GM19452 (cell line): ENCODE measurements around the gene ZNF691.

Experiments
- ATAC-seq: cut with Tn5 transposase; IDR thresholded peaks from one replicate; pipeline ENCODE4 v1.9.1; 2021; ENCODE audit not compliant: unreplicated experiment

The ZNF691 gene

GRCh38 chr1:42832641-42833240, 13.7 kb upstream of the ZNF691 start:
- ATAC-seq = no peak

GRCh38 chr1:42833981-42834380, 12.4 kb upstream of the ZNF691 start:
- ATAC-seq = no peak

GRCh38 chr1:42834803-42835202, 11.6 kb upstream of the ZNF691 start:
- ATAC-seq = no peak

- no peak for ATAC-seq
Observed at GRCh38 chr1:42835422-42835821, 11.0 kb upstream of the ZNF691 start.

GRCh38 chr1:42837709-42838108, 8.7 kb upstream of the ZNF691 start:
- no peak for ATAC-seq

DNA sequence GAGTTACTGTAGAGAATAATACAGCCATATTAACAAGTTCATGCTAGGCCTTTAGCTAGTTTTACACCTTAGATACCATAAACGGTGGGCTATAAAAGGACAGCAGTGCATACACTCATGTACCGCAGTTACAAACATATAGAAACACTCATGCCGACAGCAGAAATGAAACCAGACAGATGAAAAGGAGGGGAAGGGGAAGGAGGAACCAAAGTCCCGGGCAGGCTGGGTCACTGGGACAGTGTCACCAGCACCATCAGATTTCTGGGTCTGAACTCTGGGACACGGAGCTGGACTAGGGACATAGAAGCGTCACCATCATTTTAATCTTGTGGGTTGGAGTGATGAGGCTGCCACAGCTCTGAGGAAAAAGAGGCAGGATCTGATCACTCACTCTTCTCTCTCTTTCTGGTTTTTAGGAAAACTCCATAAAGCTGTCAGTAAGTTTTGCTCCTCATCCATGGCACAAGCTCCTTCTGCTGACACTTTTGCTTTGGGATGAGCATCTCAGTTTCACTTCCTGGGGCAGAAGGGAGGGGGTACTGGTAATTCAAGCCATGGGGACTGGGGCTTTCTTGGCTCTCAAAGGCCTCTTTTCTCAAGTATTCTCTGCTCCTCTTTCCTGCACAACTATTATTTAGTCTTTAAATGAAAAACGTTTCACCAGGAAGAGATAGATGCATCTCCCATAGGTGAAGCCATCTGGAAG, 7.8 kb upstream of the ZNF691 start:
- ATAC-seq = no peak

DNA sequence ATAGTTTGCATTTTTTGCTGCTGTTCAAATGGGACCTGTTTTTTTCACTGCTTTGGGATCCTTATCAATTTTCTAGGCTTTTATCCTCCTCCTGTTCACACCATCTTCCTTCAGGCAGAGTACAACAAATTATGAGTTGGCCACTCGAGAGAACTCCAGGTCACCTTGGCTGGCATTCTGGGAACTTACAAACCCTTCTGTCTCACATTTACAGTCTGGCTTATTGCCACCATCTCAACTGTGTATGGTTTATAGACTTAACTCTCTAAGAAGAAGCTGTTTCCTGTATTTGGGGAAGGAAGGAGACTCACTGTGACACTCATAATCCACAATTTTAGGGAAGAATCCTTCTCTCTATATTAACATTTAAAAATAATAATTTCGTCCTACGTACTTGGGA, 5.4 kb upstream of the ZNF691 start:
- ATAC-seq = no peak

GRCh38 chr1:42841440-42842147, 4.8 kb upstream of the ZNF691 start:
- ATAC-seq = no peak

GRCh38 chr1:42844592-42845140, 1.7 kb upstream of the ZNF691 start:
- no peak for ATAC-seq

DNA sequence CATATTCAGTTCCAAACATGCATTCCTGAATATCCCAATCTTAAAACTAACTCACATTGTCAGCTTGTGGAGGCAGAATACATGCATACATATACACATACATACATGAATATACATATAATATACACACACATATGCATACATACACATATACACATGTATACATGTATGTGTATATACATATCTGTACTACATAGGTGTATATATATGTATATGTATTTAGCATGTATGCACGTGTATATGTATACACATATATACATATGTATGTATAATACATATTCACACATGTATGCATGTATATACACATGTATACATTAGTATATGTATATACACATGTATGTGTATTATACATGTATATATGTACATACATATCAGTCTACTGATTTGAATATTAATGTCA, 1.2 kb upstream of the ZNF691 start:
- no peak for ATAC-seq

GRCh38 chr1:42845866-42846256, 552 bp upstream of the ZNF691 start:
- ATAC-seq = peak; percentile 8

GRCh38 chr1:42847111-42847595, 740 bp downstream of the ZNF691 start:
- peak; percentile 8 for ATAC-seq

DNA sequence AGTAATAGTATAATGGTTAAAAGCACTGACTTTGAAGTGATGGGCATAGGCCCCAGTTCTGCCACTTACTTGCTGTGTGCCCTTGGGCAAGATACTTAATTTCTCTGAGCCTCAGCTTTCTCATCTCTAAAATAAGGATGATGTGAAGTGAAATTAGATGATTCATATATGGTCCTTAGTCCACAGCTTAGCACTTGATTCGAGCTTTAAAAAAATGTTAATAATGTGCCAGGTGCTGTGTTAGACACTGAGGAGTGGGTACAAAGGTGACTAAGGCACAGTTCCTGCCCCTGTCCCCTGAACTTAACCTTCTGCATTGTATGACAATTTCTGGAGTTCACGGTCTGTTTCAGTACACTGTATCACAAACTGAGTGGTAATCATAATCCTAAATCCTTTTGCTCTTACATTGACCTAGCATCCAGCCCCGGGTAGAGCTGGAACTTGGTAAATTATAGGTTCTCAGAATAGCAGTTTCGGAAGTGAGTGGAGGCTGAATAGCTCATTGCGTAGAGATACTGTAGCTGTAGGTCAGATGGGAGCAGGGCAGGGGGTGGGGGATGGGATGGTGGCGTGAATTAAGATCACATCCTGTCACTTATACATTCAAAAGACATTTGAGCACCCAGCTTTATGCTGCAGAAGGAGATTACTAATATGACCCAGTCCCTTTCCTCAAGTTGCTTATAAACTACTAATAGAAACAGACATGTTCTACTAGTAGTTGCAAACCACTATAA, 1.5 kb downstream of the ZNF691 start:
- no peak for ATAC-seq

DNA sequence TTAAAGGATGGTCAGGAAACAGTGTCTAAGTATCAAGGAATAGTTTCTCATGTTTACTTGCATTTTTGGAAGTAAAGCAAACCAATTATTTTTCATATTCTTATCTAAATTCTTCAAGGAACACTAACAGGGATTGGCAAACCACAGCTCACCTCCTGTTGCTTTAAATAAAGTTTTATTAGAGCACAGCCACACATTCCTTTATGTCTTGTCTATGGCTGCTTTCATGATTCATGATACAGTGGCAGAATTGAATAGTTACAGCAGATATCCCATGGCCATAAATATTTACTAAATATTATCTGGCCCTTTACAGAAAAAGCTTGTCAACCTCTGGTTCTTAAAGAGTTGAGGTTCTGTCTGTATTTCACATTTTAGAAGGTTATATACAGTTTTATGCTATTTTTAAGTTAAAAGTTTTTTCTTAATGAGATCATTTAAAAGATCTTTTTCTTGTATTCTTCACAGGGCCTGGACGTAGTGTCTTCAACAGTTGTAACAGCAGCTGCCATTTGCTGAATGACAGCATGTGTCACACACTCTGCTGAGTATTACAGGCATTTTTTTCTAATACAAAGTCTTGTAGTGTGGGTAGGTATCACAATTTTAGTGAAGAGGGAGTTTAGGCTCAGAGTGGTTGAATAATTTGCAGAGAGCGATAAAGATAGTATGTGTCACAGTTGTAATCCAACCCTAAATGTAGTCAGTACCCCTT, 2.6 kb downstream of the ZNF691 start:
- ATAC-seq = no peak

- ATAC-seq = no peak
Observed at GRCh38 chr1:42849944-42850343, 3.5 kb downstream of the ZNF691 start.

DNA sequence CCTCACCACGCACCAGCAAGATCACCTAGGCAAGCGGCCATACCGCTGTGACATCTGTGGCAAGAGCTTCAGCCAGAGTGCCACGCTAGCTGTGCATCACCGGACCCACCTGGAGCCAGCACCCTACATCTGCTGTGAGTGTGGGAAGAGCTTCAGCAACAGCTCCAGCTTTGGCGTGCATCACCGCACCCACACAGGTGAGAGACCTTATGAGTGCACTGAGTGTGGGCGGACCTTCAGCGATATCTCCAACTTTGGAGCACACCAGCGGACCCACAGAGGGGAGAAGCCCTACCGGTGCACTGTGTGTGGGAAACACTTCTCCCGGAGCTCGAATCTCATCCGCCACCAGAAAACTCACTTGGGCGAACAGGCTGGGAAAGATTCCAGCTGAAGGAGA, 5.0 kb downstream of the ZNF691 start:
- ATAC-seq = no peak

GRCh38 chr1:42851960-42852607, 5.7 kb downstream of the ZNF691 start:
- no peak for ATAC-seq

DNA sequence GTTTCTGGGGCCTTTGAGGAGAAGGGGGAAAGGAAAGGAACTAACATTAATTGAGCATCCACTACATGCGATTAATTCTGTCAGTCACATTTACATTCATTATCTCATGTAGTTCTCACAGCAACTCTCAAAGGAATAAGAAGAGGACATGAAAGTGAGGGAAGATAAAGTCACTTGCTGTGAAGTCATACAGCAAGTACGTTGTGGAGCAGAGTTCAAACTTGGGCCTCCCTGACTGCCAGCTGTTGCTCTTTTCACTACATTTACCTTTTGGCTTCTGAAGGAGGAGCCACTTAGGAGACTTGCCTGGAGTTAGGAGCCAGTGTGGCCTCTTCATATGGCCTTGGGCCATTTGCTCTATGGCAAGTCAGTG, 6.2 kb downstream of the ZNF691 start:
- ATAC-seq = no peak

DNA sequence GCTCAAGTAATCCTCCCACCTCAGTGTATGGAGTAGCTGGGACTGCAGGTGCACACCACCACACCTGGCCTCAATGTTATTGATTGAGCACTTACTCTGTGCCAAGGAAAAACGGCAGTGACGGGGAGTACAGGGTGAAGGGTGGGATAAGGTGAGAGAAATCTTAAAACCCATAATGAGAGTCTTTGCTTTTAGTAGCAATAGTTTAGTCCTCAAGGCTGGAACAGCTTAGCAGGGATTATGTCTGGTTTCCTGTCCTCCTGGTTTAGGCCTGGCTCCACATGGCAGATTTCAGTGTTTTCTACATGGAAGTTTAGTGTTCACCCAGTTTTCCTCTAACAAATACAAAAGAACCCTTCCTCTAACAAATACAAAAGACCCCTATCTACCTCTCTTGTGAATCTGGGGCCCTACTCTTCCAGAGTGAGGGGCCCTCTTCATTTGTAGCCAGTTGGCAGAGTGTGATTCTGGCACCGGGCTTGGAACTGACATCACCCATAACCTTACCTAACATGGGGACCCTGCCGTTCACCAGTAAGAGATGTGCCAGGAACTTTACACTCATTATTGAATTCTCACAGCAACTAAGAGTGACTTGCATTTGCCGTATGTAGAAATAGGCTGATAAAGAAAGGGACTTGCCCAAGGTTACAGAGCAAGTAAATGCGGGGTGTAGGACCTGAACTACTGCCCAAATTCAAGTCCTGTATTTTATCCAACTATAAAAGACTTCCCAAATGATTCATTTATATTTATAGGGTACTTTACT, 6.9 kb downstream of the ZNF691 start:
- ATAC-seq = no peak
